NB4 (cell line): Measurements from ENCODE around the gene CYTH1.

Experiments
- POLR2A ChIP-seq: IDR thresholded peaks from 2 replicates; pipeline ENCODE4 v1.6.1; 2011; ENCODE audit warnings: mild to moderate bottlenecking; ENCODE audit not compliant: insufficient read length; ENCODE audit errors: extremely low read depth
- TF ChIP-seq, protein P1 (sequence below): IDR thresholded peaks from one replicate; pipeline ENCODE4 v1.5.1; 2012; ENCODE audit warnings: low read depth, low read length
- TF ChIP-seq, protein P2 (sequence below): IDR thresholded peaks from 2 replicates; pipeline ENCODE4 v1.6.1; 2011; ENCODE audit warnings: low read depth, low read length

DNA sequence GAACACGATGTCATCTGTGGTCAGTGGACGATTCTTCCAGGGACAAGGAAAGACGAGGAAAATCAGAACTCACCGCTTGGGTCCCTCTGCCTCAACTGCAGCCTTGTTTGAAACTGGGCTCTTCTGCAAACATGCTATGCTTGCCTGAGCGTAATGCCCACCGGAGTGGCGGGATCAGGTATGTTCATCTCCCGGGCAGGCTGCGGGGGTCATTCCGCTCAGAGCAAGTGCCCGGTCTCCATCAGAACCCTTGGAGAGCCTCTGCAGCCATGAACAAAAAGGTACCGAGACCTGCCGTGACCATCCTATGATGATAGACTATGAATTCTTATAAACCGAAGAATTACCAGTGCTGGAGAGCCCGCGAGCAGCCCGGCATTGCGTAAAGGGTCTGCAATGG, 140.4 kb downstream of the CYTH1 start:
- TF ChIP-seq, protein P1, sequence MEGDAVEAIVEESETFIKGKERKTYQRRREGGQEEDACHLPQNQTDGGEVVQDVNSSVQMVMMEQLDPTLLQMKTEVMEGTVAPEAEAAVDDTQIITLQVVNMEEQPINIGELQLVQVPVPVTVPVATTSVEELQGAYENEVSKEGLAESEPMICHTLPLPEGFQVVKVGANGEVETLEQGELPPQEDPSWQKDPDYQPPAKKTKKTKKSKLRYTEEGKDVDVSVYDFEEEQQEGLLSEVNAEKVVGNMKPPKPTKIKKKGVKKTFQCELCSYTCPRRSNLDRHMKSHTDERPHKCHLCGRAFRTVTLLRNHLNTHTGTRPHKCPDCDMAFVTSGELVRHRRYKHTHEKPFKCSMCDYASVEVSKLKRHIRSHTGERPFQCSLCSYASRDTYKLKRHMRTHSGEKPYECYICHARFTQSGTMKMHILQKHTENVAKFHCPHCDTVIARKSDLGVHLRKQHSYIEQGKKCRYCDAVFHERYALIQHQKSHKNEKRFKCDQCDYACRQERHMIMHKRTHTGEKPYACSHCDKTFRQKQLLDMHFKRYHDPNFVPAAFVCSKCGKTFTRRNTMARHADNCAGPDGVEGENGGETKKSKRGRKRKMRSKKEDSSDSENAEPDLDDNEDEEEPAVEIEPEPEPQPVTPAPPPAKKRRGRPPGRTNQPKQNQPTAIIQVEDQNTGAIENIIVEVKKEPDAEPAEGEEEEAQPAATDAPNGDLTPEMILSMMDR = no peak
- TF ChIP-seq POLR2A = no peak
- TF ChIP-seq, protein P2, sequence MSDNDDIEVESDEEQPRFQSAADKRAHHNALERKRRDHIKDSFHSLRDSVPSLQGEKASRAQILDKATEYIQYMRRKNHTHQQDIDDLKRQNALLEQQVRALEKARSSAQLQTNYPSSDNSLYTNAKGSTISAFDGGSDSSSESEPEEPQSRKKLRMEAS = no peak
